HUES6 (cell line): Measurements from ENCODE around the gene ZNF524.

ENCODE experiments used
- H3K27ac ChIP-seq: 2 replicates; pipeline ENCODE4 v1.7.0; 2013; ENCODE audit warnings: low read depth, mild to moderate bottlenecking, low read length, inconsistent platforms
- H3K27me3 ChIP-seq: 2 replicates; pipeline ENCODE4 v1.6.1; 2013; ENCODE audit warnings: low read length; ENCODE audit not compliant: control insufficient read depth, insufficient read depth
- H3K36me3 ChIP-seq: 2 replicates; pipeline ENCODE4 v1.6.1; 2013; ENCODE audit warnings: low read length; ENCODE audit not compliant: control insufficient read depth, insufficient read depth
- H3K4me1 ChIP-seq: 2 replicates; pipeline ENCODE4 v1.6.1; 2013; ENCODE audit warnings: low read length; ENCODE audit not compliant: control insufficient read depth, insufficient read depth
- H3K4me3 ChIP-seq: 2 replicates; pipeline ENCODE4 v1.5.1; 2013; ENCODE audit warnings: low read depth, low read length
- H3K9ac ChIP-seq: one replicate; pipeline ENCODE4 v1.6.1; 2013; ENCODE audit warnings: mild to moderate bottlenecking, low read length
- H3K9me3 ChIP-seq: 2 replicates; pipeline ENCODE4 v1.6.1; 2013; ENCODE audit warnings: low read depth, low read length; ENCODE audit not compliant: control insufficient read depth, insufficient read depth

Gene ZNF524

DNA sequence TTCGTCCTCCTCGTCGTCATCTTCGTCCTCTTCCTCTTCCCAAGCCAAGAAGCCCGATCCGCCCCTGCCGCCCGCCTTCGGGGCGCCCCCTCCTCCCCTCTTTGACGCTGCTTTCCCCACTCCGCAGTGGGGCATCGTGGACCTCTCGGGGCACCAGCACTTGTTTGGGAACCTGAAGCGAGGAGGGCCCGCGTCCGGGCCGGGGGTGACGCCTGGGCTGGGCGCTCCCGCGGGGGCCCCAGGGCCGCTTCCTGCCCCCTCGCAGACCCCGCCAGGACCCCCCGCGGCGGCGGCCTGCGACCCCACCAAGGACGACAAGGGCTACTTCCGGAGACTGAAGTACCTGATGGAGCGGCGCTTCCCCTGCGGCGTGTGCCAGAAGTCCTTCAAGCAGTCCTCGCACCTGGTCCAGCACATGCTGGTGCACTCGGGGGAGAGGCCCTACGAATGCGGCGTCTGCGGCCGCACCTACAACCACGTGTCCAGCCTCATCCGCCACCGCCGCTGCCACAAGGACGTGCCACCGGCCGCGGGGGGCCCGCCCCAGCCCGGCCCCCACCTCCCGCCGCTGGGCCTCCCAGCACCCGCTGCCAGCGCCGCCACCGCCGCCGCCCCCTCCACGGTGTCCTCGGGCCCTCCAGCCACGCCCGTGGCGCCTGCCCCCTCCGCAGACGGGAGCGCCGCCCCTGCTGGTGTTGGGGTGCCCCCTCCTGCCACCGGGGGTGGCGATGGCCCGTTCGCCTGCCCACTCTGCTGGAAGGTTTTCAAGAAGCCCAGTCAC is 14.0 kb downstream of the ZNF524 start:
- Histone ChIP-seq H3K27ac (no peak overlapping the region), H3K4me1 (no peaks in the 10 kb centered on the region), H3K9me3 (no peaks in the 10 kb centered on the region)

DNA sequence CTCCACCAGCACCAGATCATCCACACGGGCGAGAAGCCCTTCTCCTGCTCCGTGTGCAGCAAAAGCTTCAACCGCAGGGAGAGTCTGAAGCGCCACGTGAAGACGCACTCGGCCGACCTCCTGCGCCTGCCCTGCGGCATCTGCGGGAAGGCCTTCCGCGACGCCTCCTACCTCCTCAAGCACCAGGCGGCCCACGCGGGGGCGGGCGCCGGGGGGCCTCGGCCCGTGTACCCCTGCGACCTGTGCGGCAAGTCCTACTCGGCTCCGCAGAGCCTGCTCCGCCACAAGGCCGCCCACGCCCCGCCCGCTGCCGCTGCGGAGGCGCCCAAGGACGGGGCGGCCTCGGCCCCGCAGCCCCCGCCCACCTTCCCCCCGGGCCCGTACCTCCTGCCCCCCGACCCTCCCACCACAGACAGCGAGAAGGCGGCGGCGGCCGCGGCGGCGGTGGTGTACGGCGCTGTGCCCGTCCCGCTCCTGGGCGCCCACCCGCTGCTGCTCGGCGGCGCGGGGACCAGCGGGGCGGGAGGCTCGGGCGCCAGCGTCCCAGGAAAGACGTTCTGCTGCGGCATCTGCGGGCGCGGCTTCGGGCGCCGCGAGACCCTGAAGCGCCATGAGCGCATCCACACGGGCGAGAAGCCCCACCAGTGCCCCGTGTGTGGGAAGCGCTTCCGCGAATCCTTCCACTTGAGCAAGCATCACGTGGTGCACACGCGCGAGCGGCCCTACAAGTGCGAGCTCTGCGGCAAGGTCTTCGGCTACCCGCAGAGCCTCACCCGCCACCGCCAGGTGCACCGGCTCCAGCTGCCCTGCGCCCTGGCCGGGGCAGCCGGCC is 14.8 kb downstream of the ZNF524 start:
- no peaks in the 10 kb centered on the region for H3K27me3 ChIP-seq
- no peak overlapping the region for H3K4me3 ChIP-seq
- H3K4me1 ChIP-seq, result no peaks in the 10 kb centered on the region
- peaks cover 26% of the 10 kb centered on the region for H3K36me3 ChIP-seq
- no peak overlapping the region for H3K9ac ChIP-seq
- no peaks in the 10 kb centered on the region for H3K9me3 ChIP-seq
- no peak overlapping the region for H3K27ac ChIP-seq

More for the DNA sequence above, 14.0 kb downstream of the ZNF524 start:
- no peaks in the 10 kb centered on the region for H3K27me3 ChIP-seq
- peaks cover 34% of the 10 kb centered on the region for H3K36me3 ChIP-seq
- no peak overlapping the region for H3K9ac ChIP-seq
- H3K4me3 ChIP-seq, result no peak overlapping the region

- Histone ChIP-seq H3K4me1 (no peaks in the 10 kb centered on the region), H3K9ac (no peak overlapping the region), H3K36me3 (peaks cover 33% of the 10 kb centered on the region), H3K4me3 (no peak overlapping the region), H3K27me3 (no peaks in the 10 kb centered on the region), H3K27ac (no peak overlapping the region), H3K9me3 (no peaks in the 10 kb centered on the region)
Observed at GRCh38 chr19:55615543-55616394, 15.7 kb downstream of the ZNF524 start.

GRCh38 chr19:55616395-55616875 is 16.3 kb downstream of the ZNF524 start:
- H3K27ac ChIP-seq, result no peak overlapping the region
- H3K9ac ChIP-seq, result no peak overlapping the region

GRCh38 chr19:55617426-55617825 is 17.3 kb downstream of the ZNF524 start:
- Histone ChIP-seq H3K9ac (no peak overlapping the region), H3K36me3 (peaks cover 41% of the 10 kb centered on the region)

More at GRCh38 chr19:55616395-55616875, 16.3 kb downstream of the ZNF524 start:
- H3K4me3 ChIP-seq, result no peak overlapping the region
- peaks cover 39% of the 10 kb centered on the region for H3K36me3 ChIP-seq
- H3K4me1 ChIP-seq, result no peaks in the 10 kb centered on the region
- no peaks in the 10 kb centered on the region for H3K9me3 ChIP-seq
- no peaks in the 10 kb centered on the region for H3K27me3 ChIP-seq

DNA sequence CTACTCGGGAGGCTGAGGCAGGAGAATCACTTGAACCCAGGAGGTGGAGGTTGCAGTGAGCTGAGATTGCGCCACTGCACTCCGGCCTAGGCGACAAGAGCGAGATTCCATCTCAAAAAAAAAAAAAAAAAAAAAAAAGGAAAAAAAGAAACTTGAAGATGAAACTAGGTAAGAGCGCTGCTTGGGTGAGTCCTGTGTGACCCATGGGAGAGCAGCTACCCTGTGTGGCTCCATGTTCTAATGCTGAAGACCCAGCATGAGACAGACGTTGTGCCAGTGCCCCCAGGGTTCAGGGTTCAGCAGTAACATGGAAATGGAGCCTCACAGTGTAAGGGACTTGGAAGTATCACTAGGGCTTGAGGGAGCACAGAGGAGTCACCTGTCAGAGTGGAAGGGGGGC is 18.3 kb downstream of the ZNF524 start:
- no peaks in the 10 kb centered on the region for H3K27me3 ChIP-seq
- no peaks in the 10 kb centered on the region for H3K9me3 ChIP-seq
- H3K9ac ChIP-seq, result no peak overlapping the region
- H3K27ac ChIP-seq, result no peak overlapping the region
- H3K36me3 ChIP-seq, result peaks cover 42% of the 10 kb centered on the region
- no peak overlapping the region for H3K4me3 ChIP-seq
- H3K4me1 ChIP-seq, result no peaks in the 10 kb centered on the region

More at GRCh38 chr19:55617426-55617825, 17.3 kb downstream of the ZNF524 start:
- H3K27me3 ChIP-seq, result no peaks in the 10 kb centered on the region
- H3K9me3 ChIP-seq, result no peaks in the 10 kb centered on the region
- no peak overlapping the region for H3K27ac ChIP-seq
- no peak overlapping the region for H3K4me3 ChIP-seq
- no peaks in the 10 kb centered on the region for H3K4me1 ChIP-seq

- peaks cover 42% of the 10 kb centered on the region for H3K36me3 ChIP-seq
- no peaks in the 10 kb centered on the region; the same call in 1 of the 2 replicates for H3K4me1 ChIP-seq
- H3K9ac ChIP-seq, result no peak overlapping the region
- H3K4me3 ChIP-seq, result no peak overlapping the region
- no peaks in the 10 kb centered on the region for H3K9me3 ChIP-seq
- H3K27me3 ChIP-seq, result no peaks in the 10 kb centered on the region
- no peak overlapping the region for H3K27ac ChIP-seq
Observed at GRCh38 chr19:55619286-55619685, 19.2 kb downstream of the ZNF524 start.

DNA sequence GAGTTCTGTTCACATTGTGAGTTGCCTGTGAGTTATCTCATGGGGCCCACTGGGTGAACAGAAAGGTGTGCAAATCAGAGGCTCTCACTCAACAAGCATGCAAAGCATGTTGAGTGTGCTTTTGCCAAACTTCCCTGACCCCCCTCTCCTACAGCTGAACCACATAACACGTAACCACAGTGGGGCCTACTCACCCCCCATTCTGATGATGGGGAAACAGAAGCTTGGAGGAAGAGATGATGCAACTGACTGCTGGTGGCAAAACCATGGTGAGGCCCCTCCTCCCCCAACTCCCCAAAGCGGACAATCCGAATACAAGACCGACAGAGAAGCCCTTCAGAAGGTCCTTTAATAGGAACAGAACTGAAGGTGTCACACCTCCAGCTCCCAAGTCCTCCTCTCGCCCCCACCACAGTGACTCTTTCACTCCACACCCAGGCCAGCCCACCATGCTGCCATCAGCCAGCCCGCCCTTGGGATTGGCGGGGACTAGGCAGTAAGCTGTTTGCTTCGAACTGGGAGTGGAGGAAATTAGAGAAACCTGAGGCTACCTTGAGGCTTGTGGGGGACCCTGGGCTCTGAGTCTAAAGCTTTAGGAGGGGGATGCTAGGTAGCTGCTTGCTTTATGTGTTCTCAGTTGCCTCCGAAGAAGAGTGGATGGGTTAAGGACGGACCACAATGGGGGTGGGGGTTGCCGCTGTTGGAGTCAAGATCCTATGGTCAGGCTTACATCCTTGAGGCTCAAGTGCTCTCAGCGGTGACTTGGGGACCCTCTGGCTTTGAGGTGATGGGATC is 20.5 kb downstream of the ZNF524 start:
- no peak overlapping the region for H3K27ac ChIP-seq
- no peaks in the 10 kb centered on the region for H3K27me3 ChIP-seq
- no peaks in the 10 kb centered on the region; the same call in 1 of the 2 replicates for H3K4me1 ChIP-seq
- no peak overlapping the region for H3K9ac ChIP-seq
- no peaks in the 10 kb centered on the region for H3K9me3 ChIP-seq
- peaks cover 33% of the 10 kb centered on the region for H3K36me3 ChIP-seq
- no peak overlapping the region for H3K4me3 ChIP-seq

- Histone ChIP-seq H3K9ac (no peak overlapping the region), H3K36me3 (peaks cover 28% of the 10 kb centered on the region), H3K4me1 (no peaks in the 10 kb centered on the region; the same call in 1 of the 2 replicates), H3K9me3 (no peaks in the 10 kb centered on the region), H3K4me3 (no peak overlapping the region), H3K27me3 (no peaks in the 10 kb centered on the region), H3K27ac (no peak overlapping the region)
Observed at GRCh38 chr19:55621205-55621672, 21.2 kb downstream of the ZNF524 start.
